ENCODE measurements around the gene CLCN3.
A peak's percentile ranks its signal among the peaks of the same experiment; 100 is the strongest.
"Not testable (repeated sequence)": the region's sequence is repeated elsewhere in the genome, so short reads cannot be mapped to it uniquely, and the experiment has no call there.

The CLCN3 gene

DNA sequence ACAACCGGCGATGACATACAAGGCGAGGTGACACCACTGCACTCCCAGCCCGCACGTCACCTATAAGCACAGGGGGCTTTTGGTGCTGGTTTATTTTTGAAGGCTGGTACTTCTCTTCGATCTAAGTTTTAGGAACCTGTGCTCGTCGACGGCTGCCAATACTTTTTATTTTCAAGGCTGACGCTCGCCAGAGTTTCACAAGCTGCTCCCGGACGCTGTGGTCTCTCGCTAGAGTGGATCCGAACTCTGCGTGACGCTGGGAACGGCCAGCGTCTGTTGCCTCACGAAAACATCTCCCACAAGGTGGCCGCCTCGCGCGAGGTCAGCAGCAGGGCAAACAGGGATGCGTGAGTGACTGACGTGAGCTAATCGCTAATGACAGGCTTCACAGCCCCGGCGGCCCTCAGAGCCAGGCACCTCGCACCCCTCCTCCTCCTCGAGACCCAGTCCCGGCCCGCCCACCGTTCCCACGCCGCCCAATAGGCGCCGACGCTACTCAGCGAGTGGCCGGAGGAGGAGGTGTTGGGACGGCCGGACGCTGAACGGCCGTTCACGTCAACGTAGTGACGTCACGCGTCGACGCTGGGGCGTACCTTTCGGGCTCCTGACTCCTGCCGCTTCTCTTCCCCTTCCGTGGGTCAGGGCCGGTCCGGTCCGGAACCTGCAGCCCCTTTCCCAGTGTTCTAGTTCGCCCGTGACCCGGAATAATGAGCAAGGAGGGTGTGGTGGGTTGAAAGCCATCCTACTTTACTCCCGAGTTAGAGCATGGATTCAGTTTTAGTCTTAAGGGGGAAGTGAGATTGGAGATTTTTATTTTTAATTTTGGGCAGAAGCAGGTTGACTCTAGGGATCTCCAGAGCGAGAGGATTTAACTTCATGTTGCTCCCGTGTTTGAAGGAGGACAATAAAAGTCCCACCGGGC, at the start of gene CLCN3:
TSS of gene CLCN3 (plus strand) at position 621 of the 922 bp plus-strand sequence. CDS start 15,351 bp downstream, outside the sequence.
- peak; percentile 88 for DNase-seq

DNA sequence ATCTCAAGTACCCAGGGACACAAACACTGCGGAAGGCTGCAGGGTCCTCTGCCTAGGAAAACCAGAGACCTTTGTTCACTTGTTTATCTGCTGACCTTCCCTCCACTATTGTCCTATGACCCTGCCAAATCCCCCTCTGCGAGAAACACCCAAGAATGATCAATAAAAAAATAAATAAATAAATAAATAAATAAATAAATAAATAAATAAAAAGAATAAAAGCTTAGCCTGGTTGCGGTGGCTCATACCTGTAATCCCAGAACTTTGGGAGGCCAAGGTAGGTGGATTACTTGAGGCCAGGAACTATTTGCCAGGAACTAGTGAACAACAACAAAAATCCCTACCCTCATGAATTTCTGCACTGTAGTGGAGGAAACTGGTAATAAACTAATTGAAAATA, 49.4 kb upstream of the CLCN3 start:
- not testable (repeated sequence) for DNase-seq

GRCh38 chr4:169571435-169571834, 48.9 kb upstream of the CLCN3 start:
- DNase-seq = no peak

DNA sequence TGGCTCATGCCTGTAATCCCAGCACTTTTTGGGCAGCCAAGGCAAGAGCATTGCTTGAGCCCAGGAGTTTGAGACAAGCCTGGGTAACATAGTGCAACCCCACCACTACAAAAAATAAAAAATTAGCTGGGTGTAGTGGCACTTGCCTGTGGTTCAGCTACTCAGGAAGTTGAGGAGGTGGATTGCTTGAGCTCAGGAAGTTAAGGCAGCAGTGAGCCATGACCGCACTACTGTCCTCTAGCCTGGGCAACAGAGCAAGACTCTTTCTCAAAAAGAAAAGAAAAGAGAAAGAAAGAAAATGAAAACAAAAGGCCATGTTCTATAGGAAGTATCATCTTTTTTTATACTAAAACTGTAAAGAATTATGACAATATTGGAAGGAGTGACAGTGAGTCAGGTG, 46.5 kb upstream of the CLCN3 start:
- DNase-seq = no peak

DNA sequence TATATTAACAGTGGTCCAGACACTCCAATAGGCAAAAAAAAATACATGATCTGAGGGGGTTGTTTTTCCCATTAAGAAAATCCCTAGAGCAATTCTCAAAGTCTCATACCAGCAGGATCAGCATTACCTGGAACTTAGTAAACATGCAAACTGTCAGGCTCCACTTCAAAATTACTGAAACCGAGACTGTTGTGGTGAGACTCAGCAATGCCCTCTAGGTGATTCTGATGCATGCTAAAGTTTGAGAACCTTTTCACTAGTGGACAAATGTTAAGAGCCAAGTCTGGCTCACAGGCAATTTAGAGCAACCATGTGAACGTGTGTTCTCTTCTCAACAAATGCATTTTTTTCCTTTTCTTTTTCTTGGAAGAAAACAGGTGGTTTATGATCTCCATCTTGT, 38.2 kb upstream of the CLCN3 start:
- no peak for DNase-seq

DNA sequence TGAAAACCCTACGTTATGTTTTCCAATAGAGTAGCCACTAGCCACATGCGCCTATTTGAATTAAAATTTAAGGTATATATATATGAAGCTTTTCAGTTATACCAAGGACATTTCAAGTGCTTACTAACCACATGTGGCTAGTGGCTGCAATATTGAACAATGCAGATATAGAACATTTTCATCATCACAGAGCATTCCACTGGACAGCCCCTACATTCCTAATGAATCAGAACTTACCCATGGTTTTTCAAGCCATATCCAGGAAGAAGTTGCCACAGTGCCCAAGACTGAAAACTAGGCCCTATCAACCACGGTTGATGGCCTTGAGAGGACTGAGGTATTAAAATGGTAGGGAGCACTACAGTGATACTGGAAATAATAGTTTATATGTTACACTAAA, 37.7 kb upstream of the CLCN3 start:
- no peak for DNase-seq

DNA sequence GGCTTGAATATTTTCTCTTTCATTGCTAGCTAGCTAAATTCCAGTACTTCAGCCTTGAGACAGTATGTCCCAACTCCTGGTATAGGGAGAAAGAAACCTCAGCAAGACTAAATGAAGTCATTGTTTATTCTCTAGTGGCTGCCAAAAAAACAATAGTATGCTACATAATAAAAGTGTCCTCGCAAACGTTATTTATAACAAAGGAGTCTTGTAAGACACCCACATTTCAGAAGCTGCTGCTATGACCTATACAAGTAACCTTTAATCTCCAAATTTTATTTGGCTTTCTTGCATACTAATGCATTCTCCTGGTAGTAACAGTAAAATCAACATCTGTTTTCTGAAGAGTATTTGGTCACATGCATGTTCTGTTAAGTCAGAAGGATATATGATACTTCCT, 36.8 kb upstream of the CLCN3 start:
- no peak for DNase-seq

GRCh38 chr4:169593050-169593560, 27.3 kb upstream of the CLCN3 start:
- no peak for DNase-seq

GRCh38 chr4:169594560-169595195, 25.7 kb upstream of the CLCN3 start:
- DNase-seq = no peak

DNA sequence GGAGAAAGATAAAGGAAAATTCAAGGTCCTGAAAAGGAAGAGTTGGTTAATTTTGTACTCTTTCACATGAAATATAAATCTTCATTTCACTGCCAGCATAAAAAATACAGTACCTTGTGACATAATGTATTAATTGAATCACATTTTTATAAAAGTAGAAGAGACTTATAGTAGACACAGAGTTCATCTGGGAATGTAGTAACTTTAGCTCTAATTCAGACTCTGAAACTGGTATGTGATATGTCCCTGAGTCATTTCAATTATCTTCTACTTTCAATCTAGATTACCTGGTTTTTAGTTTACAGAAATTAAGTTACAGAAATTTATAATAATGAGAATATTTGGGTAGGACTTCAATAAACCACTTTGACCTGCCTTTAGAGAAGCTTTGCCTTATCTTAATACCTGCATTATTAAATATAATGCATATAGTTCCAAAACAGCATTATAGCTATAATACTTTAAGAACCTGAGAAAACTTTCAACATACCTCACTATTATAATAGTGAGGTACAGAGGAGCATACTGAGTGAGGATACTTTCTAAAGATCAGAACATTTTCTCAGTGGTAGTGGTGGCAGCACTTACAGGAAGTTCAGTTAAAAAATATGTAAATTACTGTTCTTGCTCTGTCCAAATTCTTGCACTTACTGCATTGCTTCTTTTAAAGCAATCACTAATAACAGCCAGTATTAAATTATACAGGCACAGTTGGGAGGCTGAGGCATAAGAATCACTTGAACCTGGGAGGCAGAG, 19.2 kb upstream of the CLCN3 start:
- no peak for DNase-seq

DNA sequence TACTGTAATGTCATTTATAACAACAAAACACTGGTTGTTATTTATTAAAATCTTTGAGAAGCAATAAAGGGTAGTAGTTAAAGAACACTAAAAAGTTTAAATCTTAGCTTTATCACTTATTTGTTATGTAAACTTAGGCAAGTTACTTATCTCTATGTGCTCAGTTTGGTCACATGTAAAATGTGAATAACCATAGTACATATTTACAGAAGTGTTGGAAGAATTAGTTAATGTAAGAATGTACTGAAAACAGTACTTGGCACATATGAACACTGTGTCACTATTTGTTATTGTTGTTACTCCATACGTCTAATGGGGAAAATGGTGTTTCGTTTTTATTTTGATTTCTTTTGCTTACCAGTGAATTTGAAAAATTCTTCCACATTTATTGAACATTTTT, 17.1 kb upstream of the CLCN3 start:
- DNase-seq = no peak

- DNase-seq = no peak
Measured at GRCh38 chr4:169604131-169604900, 16.1 kb upstream of the CLCN3 start.

- DNase-seq = no peak
Measured at GRCh38 chr4:169604903-169605331, 15.5 kb upstream of the CLCN3 start.

- DNase-seq = no peak
Measured at GRCh38 chr4:169611157-169611556, 9.2 kb upstream of the CLCN3 start.

- peak; percentile 87 for DNase-seq
Measured at GRCh38 chr4:169611991-169612870, 8.1 kb upstream of the CLCN3 start, which contains the start of gene NEK1. Gene NEK1, minus strand, starts transcription at chr4:169612583. Its CDS starts 9,953 bp downstream, at chr4:169602630.

- DNase-seq = peak; percentile 69
Measured at GRCh38 chr4:169612871-169613859, 7.2 kb upstream of the CLCN3 start.

DNA sequence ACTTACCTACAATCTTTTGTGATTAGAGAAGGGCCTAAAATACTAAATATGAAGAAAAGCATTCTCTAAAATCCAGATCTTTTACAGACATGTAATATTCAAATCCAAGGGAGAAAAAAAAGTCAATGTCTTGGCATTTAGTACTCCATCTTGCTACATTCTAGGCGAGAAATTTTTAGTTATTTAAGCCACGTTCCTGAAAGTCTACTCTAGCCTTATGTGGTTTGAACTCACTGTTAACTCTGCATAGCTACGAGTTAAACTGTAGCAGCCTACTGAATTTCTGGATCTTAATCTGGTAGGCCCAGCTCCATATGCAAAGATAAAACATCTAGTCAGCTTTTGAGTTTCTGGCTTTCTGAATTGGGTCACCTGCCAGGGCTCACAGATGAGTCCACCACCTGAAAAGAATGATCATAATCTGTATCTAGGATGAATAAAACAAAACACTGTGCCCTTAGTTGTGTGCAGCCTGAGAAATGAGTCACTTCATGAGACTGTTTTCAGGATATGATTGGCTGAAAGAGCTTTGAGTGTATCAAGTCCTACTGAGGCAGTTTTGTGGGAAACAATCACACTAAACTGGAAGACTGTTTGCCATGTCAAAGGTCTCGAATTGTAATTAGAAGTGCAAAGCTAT, 4.8 kb upstream of the CLCN3 start:
- no peak for DNase-seq

DNA sequence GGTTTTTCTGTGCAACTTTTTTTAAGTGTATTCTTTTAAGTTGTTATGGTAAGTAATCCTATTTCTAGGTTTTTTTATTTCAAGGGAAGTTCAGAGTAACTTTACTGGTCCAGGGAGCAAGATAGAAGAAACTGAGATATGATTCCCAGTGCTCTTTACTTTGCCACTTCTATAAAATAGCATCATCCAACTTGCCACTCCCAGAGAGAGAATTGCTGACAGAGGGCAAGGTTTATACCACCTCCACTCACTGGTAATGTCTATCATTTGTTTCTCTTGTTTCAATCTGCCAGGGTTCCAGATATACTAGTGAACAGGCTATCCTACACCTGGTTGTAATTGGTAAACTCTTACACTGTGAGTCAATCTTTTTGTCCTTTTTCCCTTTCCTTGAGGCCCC, 3.5 kb upstream of the CLCN3 start:
- DNase-seq = no peak

GRCh38 chr4:169617306-169617705, 3.1 kb upstream of the CLCN3 start:
- no peak for DNase-seq

Measured in activated CD8-positive, alpha-beta memory T cell treated with anti-CD3 and anti-CD28 coated beads, Interleukin-2, amount 50 U/mL, for 4 hours (primary cell).